H9 (cell line): Measurements from ENCODE around the gene SFI1. TPM values are rescaled to one million over a fixed set of nuclear protein-coding genes. Genes with fewer than 3 reads are reported as not detected.

Experiments used
- DNase-seq: peaks from one replicate; pipeline ENCODE4 v3.0.0-alpha.2; 2017
- H2AFZ ChIP-seq: one replicate; pipeline ENCODE4 v1.6.1; 2013; ENCODE audit warnings: mild to moderate bottlenecking, low read length, control low read depth, moderate library complexity
- H2AK5ac ChIP-seq: 2 replicates; pipeline ENCODE4 v1.6.1; 2013; ENCODE audit warnings: low read length, control low read depth, mixed read lengths; ENCODE audit not compliant: insufficient read length
- H2BK120ac ChIP-seq: one replicate; pipeline ENCODE4 v1.6.1; 2013; ENCODE audit warnings: low read depth, mild to moderate bottlenecking, low read length, control low read depth, inconsistent platforms; ENCODE audit not compliant: poor library complexity, severe bottlenecking
- H2BK12ac ChIP-seq: 2 replicates; pipeline ENCODE4 v1.6.1; 2013; ENCODE audit warnings: low read length, control low read depth, mixed read lengths, low read depth; ENCODE audit not compliant: insufficient read length
- H2BK15ac ChIP-seq: 2 replicates; pipeline ENCODE4 v1.6.1; 2013; ENCODE audit warnings: low read depth, low read length, control low read depth
- H2BK20ac ChIP-seq: one replicate; pipeline ENCODE4 v1.6.1; 2013; ENCODE audit warnings: low read depth, mild to moderate bottlenecking, low read length, control low read depth, inconsistent platforms; ENCODE audit not compliant: poor library complexity, severe bottlenecking
- H2BK5ac ChIP-seq: 2 replicates; pipeline ENCODE4 v1.6.1; 2013; ENCODE audit warnings: low read length, control low read depth, mixed read lengths; ENCODE audit not compliant: insufficient read length
- H3K14ac ChIP-seq: 2 replicates; pipeline ENCODE4 v1.6.1; 2013; ENCODE audit warnings: low read length, control low read depth; ENCODE audit not compliant: insufficient read depth
- H3K18ac ChIP-seq: 2 replicates; pipeline ENCODE4 v1.6.1; 2013; ENCODE audit warnings: low read depth, mild to moderate bottlenecking, mixed read lengths, low read length, control low read depth; ENCODE audit not compliant: insufficient read length
- H3K23ac ChIP-seq: 2 replicates; pipeline ENCODE4 v1.6.1; 2013; ENCODE audit warnings: low read length, control low read depth, mixed read lengths, low read depth; ENCODE audit not compliant: insufficient read length
- H3K23me2 ChIP-seq: 2 replicates; pipeline ENCODE4 v1.6.1; 2013; ENCODE audit warnings: low read depth, mild to moderate bottlenecking, mixed read lengths, low read length, control low read depth; ENCODE audit not compliant: insufficient read length, poor library complexity, severe bottlenecking
- H3K27ac ChIP-seq: 2 replicates; pipeline ENCODE4 v1.5.1; 2013; ENCODE audit warnings: low read length, control low read depth, mixed read lengths, low read depth; ENCODE audit not compliant: insufficient read length
- H3K27me3 ChIP-seq: 2 replicates; pipeline ENCODE4 v1.6.1; 2013; ENCODE audit warnings: low read length, control low read depth, inconsistent platforms; ENCODE audit not compliant: insufficient read depth
- H3K4ac ChIP-seq: 2 replicates; pipeline ENCODE4 v1.6.1; 2013; ENCODE audit warnings: low read depth, mild to moderate bottlenecking, control low read depth, inconsistent platforms, low read length, moderate library complexity
- H3K4me1 ChIP-seq: 2 replicates; pipeline ENCODE4 v1.6.1; 2013; ENCODE audit warnings: low read length, control low read depth, inconsistent platforms; ENCODE audit not compliant: insufficient read depth
- H3K4me2 ChIP-seq: 2 replicates; pipeline ENCODE4 v1.6.1; 2013; ENCODE audit warnings: low read length, control low read depth, mixed read lengths; ENCODE audit not compliant: insufficient read length, insufficient read depth
- H3K56ac ChIP-seq: 2 replicates; pipeline ENCODE4 v1.6.1; 2013; ENCODE audit warnings: low read depth, mild to moderate bottlenecking, mixed read lengths, low read length, control low read depth; ENCODE audit not compliant: insufficient read length
- H3K79me1 ChIP-seq: 2 replicates; pipeline ENCODE4 v1.6.1; 2013; ENCODE audit warnings: low read depth, mild to moderate bottlenecking, moderate library complexity, low read length, control low read depth, inconsistent platforms; ENCODE audit not compliant: insufficient read depth, poor library complexity, severe bottlenecking
- H3K79me2 ChIP-seq: 2 replicates; pipeline ENCODE4 v1.6.1; 2013; ENCODE audit warnings: low read length, control low read depth, inconsistent platforms; ENCODE audit not compliant: insufficient read depth
- H3K9ac ChIP-seq: 2 replicates; pipeline ENCODE4 v1.6.1; 2013; ENCODE audit warnings: low read length, control low read depth, mixed read lengths; ENCODE audit not compliant: insufficient read length; ENCODE audit errors: extremely low read depth
- H3K9me3 ChIP-seq: one replicate; pipeline ENCODE4 v1.6.1; 2013; ENCODE audit warnings: low read depth, low read length, inconsistent platforms; ENCODE audit not compliant: control insufficient read depth
- H3T11ph ChIP-seq: one replicate; pipeline ENCODE4 v1.6.1; 2013; ENCODE audit warnings: mild to moderate bottlenecking, low read length, control low read depth, inconsistent platforms
- H4K20me1 ChIP-seq: one replicate; pipeline ENCODE4 v1.6.1; 2013; ENCODE audit not compliant: control insufficient read depth, insufficient read length, insufficient read depth
- H4K5ac ChIP-seq: 2 replicates; pipeline ENCODE4 v1.6.1; 2013; ENCODE audit warnings: low read depth, mild to moderate bottlenecking, mixed read lengths, low read length, control low read depth; ENCODE audit not compliant: insufficient read length
- H4K8ac ChIP-seq: replicated peaks from 2 replicates; pipeline ENCODE4 v1.6.1; 2013; ENCODE audit warnings: low read length, control low read depth, mixed read lengths, low read depth; ENCODE audit not compliant: insufficient read length
- H4K91ac ChIP-seq: 2 replicates; pipeline ENCODE4 v1.6.1; 2013; ENCODE audit warnings: low read depth, mild to moderate bottlenecking, moderate library complexity, mixed read lengths, low read length, control low read depth; ENCODE audit not compliant: insufficient read length
- H3K27ac Mint-ChIP-seq, 3 experiments: 2 replicates in 2 of 3; 3 replicates in 1 of 3; pipeline ENCODE4 v1.8.0; 2020 to 2021; ENCODE audit warnings: mixed read lengths in 3 of 3, mild to moderate bottlenecking in 1 of 3, moderate library complexity in 1 of 3
- H3K27me3 Mint-ChIP-seq: 2 replicates; pipeline ENCODE4 v1.8.0; 2021; ENCODE audit warnings: low read depth, mild to moderate bottlenecking, moderate library complexity, mixed read lengths
- H3K36me3 Mint-ChIP-seq, 3 experiments: 2 replicates in 2 of 3; 3 replicates in 1 of 3; pipeline ENCODE4 v1.8.0; 2020 to 2021; ENCODE audit warnings: low read depth in 3 of 3, mixed read lengths in 3 of 3; ENCODE audit not compliant: insufficient read depth in 1 of 3
- H3K4me1 Mint-ChIP-seq, 2 experiments: 2 replicates each; pipeline ENCODE4 v1.8.0; 2020; ENCODE audit warnings: mixed read lengths in 2 of 2
- H3K4me3 Mint-ChIP-seq, 2 experiments: 2 replicates in 1 of 2; 3 replicates in 1 of 2; pipeline ENCODE4 v1.8.0; 2020 to 2021; ENCODE audit warnings: mild to moderate bottlenecking in 2 of 2, mixed read lengths in 2 of 2, moderate library complexity in 1 of 2
- H3K9me3 Mint-ChIP-seq, 2 experiments: 2 replicates in 1 of 2; 3 replicates in 1 of 2; pipeline ENCODE4 v1.8.0; 2020; ENCODE audit warnings: mild to moderate bottlenecking in 2 of 2, mixed read lengths in 2 of 2, moderate library complexity in 1 of 2
- WGBS: extraction: QIAGEN DNeasy Blood & Tissue Kit; methylation state at CpG from one replicate; pipeline ENCODE4 v1.1.7; 2013; ENCODE audit warnings: missing lambda C conversion rate, low lambda C conversion rate, mixed read lengths; ENCODE audit not compliant: insufficient read length; ENCODE audit errors: extremely low coverage; 5-methylcytosine and 5-hydroxymethylcytosine counted together
- total RNA-seq: library from RNA; stranded (reverse); gene quantifications from 2 replicates; pipeline ENCODE4 v1.2.1, GENCODE V29; 2021
- TF ChIP-seq, protein P1 (sequence below): fragments of 200-600 bp; sonication (generic); conservative IDR thresholded peaks from 3 replicates; pipeline ENCODE4 v1.8.0; 2021; ENCODE audit warnings: antibody characterized with exemption, mild to moderate bottlenecking

SFI1 gene
- total RNA-seq, 1 experiment from 2014 or later = 26.4 TPM

DNA sequence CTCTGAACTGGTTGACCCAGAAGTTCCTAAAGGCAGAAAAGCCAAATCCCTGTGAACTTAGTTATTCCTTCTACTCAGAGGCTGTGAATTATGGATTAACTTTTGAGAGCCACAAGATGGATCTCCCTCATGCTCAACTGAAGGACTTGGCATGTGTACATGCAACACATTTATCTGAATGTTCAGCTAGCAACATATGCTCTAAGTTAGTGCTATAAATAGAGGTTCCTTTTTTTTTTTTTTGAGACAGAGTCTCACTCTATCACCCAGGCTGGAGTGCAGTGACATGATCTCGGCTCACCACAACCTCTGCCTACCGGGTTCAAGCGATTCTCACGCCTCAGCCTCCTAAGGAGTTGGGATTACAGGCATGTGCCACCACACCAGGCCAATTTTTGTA lies 46.8 kb upstream of the SFI1 start:
- no peak for DNase-seq
- H3K27ac Mint-ChIP-seq = no peak overlapping the region
- WGBS = no CpG with 5 or more reads among the region's 4 CpGs
- H4K8ac ChIP-seq = no peak overlapping the region
- no peak overlapping the region for H3K18ac ChIP-seq
- no peaks in the 10 kb centered on the region for H3K4me1 Mint-ChIP-seq
- H3K4me3 Mint-ChIP-seq = no peak overlapping the region
- H3K56ac ChIP-seq = no peak overlapping the region
- H3K79me2 ChIP-seq = no peaks in the 10 kb centered on the region
- TF ChIP-seq, protein P1, sequence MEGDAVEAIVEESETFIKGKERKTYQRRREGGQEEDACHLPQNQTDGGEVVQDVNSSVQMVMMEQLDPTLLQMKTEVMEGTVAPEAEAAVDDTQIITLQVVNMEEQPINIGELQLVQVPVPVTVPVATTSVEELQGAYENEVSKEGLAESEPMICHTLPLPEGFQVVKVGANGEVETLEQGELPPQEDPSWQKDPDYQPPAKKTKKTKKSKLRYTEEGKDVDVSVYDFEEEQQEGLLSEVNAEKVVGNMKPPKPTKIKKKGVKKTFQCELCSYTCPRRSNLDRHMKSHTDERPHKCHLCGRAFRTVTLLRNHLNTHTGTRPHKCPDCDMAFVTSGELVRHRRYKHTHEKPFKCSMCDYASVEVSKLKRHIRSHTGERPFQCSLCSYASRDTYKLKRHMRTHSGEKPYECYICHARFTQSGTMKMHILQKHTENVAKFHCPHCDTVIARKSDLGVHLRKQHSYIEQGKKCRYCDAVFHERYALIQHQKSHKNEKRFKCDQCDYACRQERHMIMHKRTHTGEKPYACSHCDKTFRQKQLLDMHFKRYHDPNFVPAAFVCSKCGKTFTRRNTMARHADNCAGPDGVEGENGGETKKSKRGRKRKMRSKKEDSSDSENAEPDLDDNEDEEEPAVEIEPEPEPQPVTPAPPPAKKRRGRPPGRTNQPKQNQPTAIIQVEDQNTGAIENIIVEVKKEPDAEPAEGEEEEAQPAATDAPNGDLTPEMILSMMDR = no peak
- no peak overlapping the region for H4K91ac ChIP-seq
- no peak overlapping the region for H3K27ac ChIP-seq
- H3K4me2 ChIP-seq = no peak overlapping the region
- no peaks in the 10 kb centered on the region for H3K79me1 ChIP-seq
- H2BK5ac ChIP-seq = no peak overlapping the region
- H3K36me3 Mint-ChIP-seq = peaks cover 2 to 33% (median 8%) of the 10 kb centered on the region in 3 experiments; a peak in 6 of 7 replicates
- H2BK15ac ChIP-seq = no peak overlapping the region
- no peaks in the 10 kb centered on the region for H3K4me1 ChIP-seq
- H3T11ph ChIP-seq = no peak overlapping the region
- H3K23me2 ChIP-seq = no peaks in the 10 kb centered on the region
- H2BK120ac ChIP-seq = no peak overlapping the region
- H3K14ac ChIP-seq = no peak overlapping the region
- H2BK20ac ChIP-seq = no peak overlapping the region
- no peak overlapping the region for H3K4ac ChIP-seq
- no peaks in the 10 kb centered on the region for H3K9me3 ChIP-seq
- H3K27me3 ChIP-seq = no peaks in the 10 kb centered on the region
- H2AFZ ChIP-seq = no peak overlapping the region
- H2BK12ac ChIP-seq = no peak overlapping the region
- no peak overlapping the region for H2AK5ac ChIP-seq
- no peak overlapping the region for H4K5ac ChIP-seq
- H3K23ac ChIP-seq = no peak overlapping the region
- H3K9ac ChIP-seq = no peak overlapping the region
- no peaks in the 10 kb centered on the region for H4K20me1 ChIP-seq
- H3K27me3 Mint-ChIP-seq = no peaks in the 10 kb centered on the region
- H3K9me3 Mint-ChIP-seq = no peaks in the 10 kb centered on the region
